Mammary epithelial cell (primary cell): Measurements from ENCODE around the gene CC2D2B.

Experiments used
- CTCF ChIP-seq, 2 donors: IDR thresholded peaks in 1 of 2; conservative IDR thresholded peaks in 1 of 2; 2 replicates each; pipeline ENCODE4 v1.5.1; 2011 to 2012; ENCODE audit warnings: inconsistent platforms in 2 of 2, low read length in 2 of 2, mild to moderate bottlenecking in 2 of 2, control low read depth in 1 of 2, low read depth in 1 of 2; ENCODE audit not compliant: insufficient read depth in 1 of 2; ENCODE audit errors: extremely low read depth in 1 of 2
- EZH2 ChIP-seq: IDR thresholded peaks from 2 replicates; pipeline ENCODE4 v1.6.1; 2012; ENCODE audit warnings: low read length, inconsistent platforms, borderline replicate concordance

- TF ChIP-seq CTCF (conservative IDR thresholded peaks at IDR 0.05 in 1 of 2, IDR thresholded peaks at IDR 0.05 in 1 of 2; ENCODE audit: extremely low read depth in 1 of 2, insufficient read depth in 1 of 2, low read depth in 1 of 2, low read length in 2 of 2) (no peak), EZH2 (no peak)
Measured at GRCh38 chr10:95880704-95881103, 27.1 kb upstream of the CC2D2B start.
